Trophoblast cell (in vitro differentiated cells and primary cell): ENCODE data around the gene ESYT2.

Source experiments
- DNase-seq, 2 donors: peaks; one replicate each; pipeline ENCODE4 v3.0.0-alpha.2; 2016
- H2AFZ ChIP-seq: 2 replicates; pipeline ENCODE4 v1.6.1; 2013; ENCODE audit warnings: low read length, moderate library complexity, mild to moderate bottlenecking; ENCODE audit not compliant: insufficient read depth, poor library complexity
- H2AK5ac ChIP-seq: 2 replicates; pipeline ENCODE4 v1.6.1; 2013; ENCODE audit warnings: mild to moderate bottlenecking, low read length
- H2BK120ac ChIP-seq: 2 replicates; pipeline ENCODE4 v1.6.1; 2013; ENCODE audit warnings: low read length, mild to moderate bottlenecking, moderate library complexity; ENCODE audit not compliant: insufficient read depth, poor library complexity
- H2BK12ac ChIP-seq: 2 replicates; pipeline ENCODE4 v1.6.1; 2013; ENCODE audit warnings: mild to moderate bottlenecking, low read length, moderate library complexity
- H2BK5ac ChIP-seq: 2 replicates; pipeline ENCODE4 v1.6.1; 2013; ENCODE audit warnings: low read length, low read depth, moderate library complexity, mild to moderate bottlenecking; ENCODE audit not compliant: poor library complexity
- H3K14ac ChIP-seq: 2 replicates; pipeline ENCODE4 v1.6.1; 2013; ENCODE audit warnings: mild to moderate bottlenecking, low read length
- H3K18ac ChIP-seq: 2 replicates; pipeline ENCODE4 v1.6.1; 2013; ENCODE audit warnings: mild to moderate bottlenecking, low read length
- H3K23ac ChIP-seq: 2 replicates; pipeline ENCODE4 v1.6.1; 2013; ENCODE audit warnings: low read length
- H3K27ac ChIP-seq: 2 replicates; pipeline ENCODE4 v1.5.1; 2013; ENCODE audit warnings: low read depth, mild to moderate bottlenecking, inconsistent platforms, low read length, moderate library complexity
- H3K27me3 ChIP-seq: 2 replicates; pipeline ENCODE4 v1.6.1; 2013; ENCODE audit warnings: inconsistent platforms, mild to moderate bottlenecking, low read length, moderate library complexity; ENCODE audit not compliant: insufficient read depth
- H3K36me3 ChIP-seq, 2 experiments: 1 replicate in 1 of 2; 2 replicates in 1 of 2; pipeline ENCODE4 v1.6.1; 2013; ENCODE audit warnings: low read length in 2 of 2, mild to moderate bottlenecking in 2 of 2, moderate library complexity in 1 of 2; ENCODE audit not compliant: insufficient read depth in 2 of 2, control insufficient read depth in 1 of 2
- H3K4ac ChIP-seq: 2 replicates; pipeline ENCODE4 v1.6.1; 2013; ENCODE audit warnings: low read depth, mild to moderate bottlenecking, low read length, moderate library complexity
- H3K4me1 ChIP-seq, 2 experiments: 1 replicate in 1 of 2; 2 replicates in 1 of 2; pipeline ENCODE4 v1.6.1; 2013; ENCODE audit warnings: low read length in 2 of 2, mild to moderate bottlenecking in 2 of 2, moderate library complexity in 1 of 2; ENCODE audit not compliant: insufficient read depth in 2 of 2, control insufficient read depth in 1 of 2
- H3K4me2 ChIP-seq: 2 replicates; pipeline ENCODE4 v1.6.1; 2013; ENCODE audit warnings: inconsistent platforms, mild to moderate bottlenecking, low read length, moderate library complexity
- H3K4me3 ChIP-seq: 2 replicates; pipeline ENCODE4 v1.5.1; 2013; ENCODE audit warnings: mild to moderate bottlenecking, low read depth, low read length, inconsistent platforms
- H3K79me1 ChIP-seq: one replicate; pipeline ENCODE4 v1.6.1; 2013; ENCODE audit warnings: low read length
- H3K79me2 ChIP-seq: 2 replicates; pipeline ENCODE4 v1.6.1; 2013; ENCODE audit warnings: low read length, mild to moderate bottlenecking; ENCODE audit not compliant: control insufficient read depth, insufficient read depth, poor library complexity
- H3K9ac ChIP-seq: 2 replicates; pipeline ENCODE4 v1.6.1; 2013; ENCODE audit warnings: mild to moderate bottlenecking, low read length
- H3K9me3 ChIP-seq: 2 replicates; pipeline ENCODE4 v1.6.1; 2013; ENCODE audit warnings: low read depth, mild to moderate bottlenecking, control low read depth, inconsistent platforms, low read length; ENCODE audit not compliant: insufficient read depth
- H4K12ac ChIP-seq: 2 replicates; pipeline ENCODE4 v1.6.1; 2013; ENCODE audit warnings: low read depth, mild to moderate bottlenecking, low read length, moderate library complexity
- H4K8ac ChIP-seq: 2 replicates; pipeline ENCODE4 v1.6.1; 2013; ENCODE audit warnings: low read depth, mild to moderate bottlenecking, low read length, moderate library complexity
- H4K91ac ChIP-seq: one replicate; pipeline ENCODE4 v1.6.1; 2013; ENCODE audit warnings: low read depth, mild to moderate bottlenecking, low read length, moderate library complexity
- WGBS: extraction: QIAGEN DNeasy Blood & Tissue Kit; methylation state at CpG from one replicate; pipeline ENCODE4 v1.1.7; 2013; ENCODE audit warnings: missing lambda C conversion rate; ENCODE audit not compliant: insufficient read length, insufficient coverage; ENCODE audit errors: extremely low coverage; 5-methylcytosine and 5-hydroxymethylcytosine counted together

The ESYT2 gene

GRCh38 chr7:158723266-158723665, 106.0 kb downstream of the ESYT2 start:
- no peak overlapping the region for H2AFZ ChIP-seq
- H2BK5ac ChIP-seq = no peak overlapping the region
- H2BK12ac ChIP-seq = no peak overlapping the region
- H3K27me3 ChIP-seq = no peaks in the 10 kb centered on the region
- H3K36me3 ChIP-seq = no peaks in the 10 kb centered on the region
- no peaks in the 10 kb centered on the region for H3K79me2 ChIP-seq
- H3K14ac ChIP-seq = no peak overlapping the region
- H3K23ac ChIP-seq = no peak overlapping the region
- H2BK120ac ChIP-seq = no peak overlapping the region
- H3K9me3 ChIP-seq = no peaks in the 10 kb centered on the region
- H3K79me1 ChIP-seq = no peaks in the 10 kb centered on the region
- H3K4me2 ChIP-seq = no peak overlapping the region
- no peak overlapping the region for H4K8ac ChIP-seq
- WGBS = no CpG with 5 or more reads among the region's 13 CpGs
- no peak overlapping the region for H3K9ac ChIP-seq
- no peak overlapping the region for H3K27ac ChIP-seq
- H3K4me3 ChIP-seq = no peak overlapping the region
- H4K12ac ChIP-seq = no peak overlapping the region
- no peak overlapping the region for H3K18ac ChIP-seq
- DNase-seq = no peak
- no peak overlapping the region for H2AK5ac ChIP-seq
- no peak overlapping the region for H3K4ac ChIP-seq
- H3K4me1 ChIP-seq = no peaks in the 10 kb centered on the region
- no peak overlapping the region for H4K91ac ChIP-seq

- Histone ChIP-seq H3K79me1 (no peaks in the 10 kb centered on the region), H2BK12ac (no peak overlapping the region), H2BK120ac (no peak overlapping the region), H4K91ac (no peak overlapping the region), H2AK5ac (no peak overlapping the region), H3K79me2 (no peaks in the 10 kb centered on the region), H2BK5ac (no peak overlapping the region), H4K8ac (no peak overlapping the region), H3K9me3 (no peaks in the 10 kb centered on the region), H4K12ac (no peak overlapping the region), H3K23ac (no peak overlapping the region), H3K9ac (no peak overlapping the region), H3K18ac (no peak overlapping the region), H3K4ac (no peak overlapping the region), H3K14ac (no peak overlapping the region), H3K27me3 (no peaks in the 10 kb centered on the region), H3K4me2 (no peak overlapping the region), H2AFZ (no peak overlapping the region), H3K27ac (no peak overlapping the region), H3K4me3 (no peak overlapping the region), H3K36me3 (no peaks in the 10 kb centered on the region), H3K4me1 (no peaks in the 10 kb centered on the region)
- no peak for DNase-seq
- WGBS = 100% methylated on average over 1 of the region's 6 CpGs
Observed at GRCh38 chr7:158722574-158723237, 106.6 kb downstream of the ESYT2 start.

GRCh38 chr7:158720112-158720511, 109.2 kb downstream of the ESYT2 start:
- Histone ChIP-seq H2BK120ac (no peak overlapping the region), H4K91ac (no peak overlapping the region)
- WGBS = no CpG with 5 or more reads among the region's 9 CpGs

GRCh38 chr7:158716802-158717201, 112.5 kb downstream of the ESYT2 start:
- Histone ChIP-seq H3K9me3 (peaks cover 3% of the 10 kb centered on the region), H3K23ac (no peak overlapping the region), H3K4me1 (no peaks in the 10 kb centered on the region), H2BK12ac (no peak overlapping the region), H2AK5ac (no peak overlapping the region), H3K79me2 (no peaks in the 10 kb centered on the region), H2BK5ac (no peak overlapping the region), H3K36me3 (no peaks in the 10 kb centered on the region), H2BK120ac (no peak overlapping the region), H3K79me1 (no peaks in the 10 kb centered on the region), H3K4me3 (no peak overlapping the region), H3K4me2 (no peak overlapping the region), H2AFZ (no peak overlapping the region), H3K18ac (no peak overlapping the region), H4K91ac (no peak overlapping the region), H3K27me3 (no peaks in the 10 kb centered on the region), H3K9ac (no peak overlapping the region), H3K14ac (no peak overlapping the region), H4K12ac (no peak overlapping the region), H3K4ac (no peak overlapping the region), H3K27ac (no peak overlapping the region), H4K8ac (no peak overlapping the region)
- no CpG with 5 or more reads among the region's 1 CpG for WGBS
- DNase-seq = no peak

More at GRCh38 chr7:158720112-158720511, 109.2 kb downstream of the ESYT2 start:
- Histone ChIP-seq H3K9ac (no peak overlapping the region), H2BK12ac (no peak overlapping the region), H3K27ac (no peak overlapping the region), H3K23ac (no peak overlapping the region), H3K9me3 (no peaks in the 10 kb centered on the region), H2AK5ac (no peak overlapping the region), H3K36me3 (no peaks in the 10 kb centered on the region), H4K8ac (no peak overlapping the region), H2AFZ (no peak overlapping the region), H3K79me1 (no peaks in the 10 kb centered on the region), H3K4me1 (no peaks in the 10 kb centered on the region), H3K18ac (no peak overlapping the region), H3K4me3 (no peak overlapping the region), H3K27me3 (no peaks in the 10 kb centered on the region), H3K4ac (no peak overlapping the region), H3K14ac (no peak overlapping the region), H2BK5ac (no peak overlapping the region), H3K79me2 (no peaks in the 10 kb centered on the region), H3K4me2 (no peak overlapping the region), H4K12ac (no peak overlapping the region)
- peak in 1 of 2 donors; percentile 73 for DNase-seq
